Iris pigment epithelial cell (primary cell): ENCODE results near the gene GALNT18.

Source experiments
- DNase-seq: peaks from one replicate; pipeline ENCODE4 v3.0.0-alpha.2; 2011; ENCODE audit warnings: low read depth

The GALNT18 gene

GRCh38 chr11:11624204-11624603, 2.4 kb upstream of the GALNT18 start:
- no peak for DNase-seq

- DNase-seq: no peak
These were observed 967 bp upstream of the GALNT18 start for GRCh38 chr11:11622772-11623171.

- DNase-seq: no peak
These were observed 518 bp upstream of the GALNT18 start for GRCh38 chr11:11622340-11622706.

GRCh38 chr11:11620921-11621572, 758 bp downstream of the GALNT18 start:
- DNase-seq: peak; percentile 9

GRCh38 chr11:11620173-11620920, 1.5 kb downstream of the GALNT18 start:
- DNase-seq: no peak

GRCh38 chr11:11618973-11619435, 2.8 kb downstream of the GALNT18 start:
- DNase-seq: no peak

- no peak for DNase-seq
These were observed 6.7 kb downstream of the GALNT18 start for GRCh38 chr11:11615086-11615485.

GRCh38 chr11:11612439-11612838, 9.4 kb downstream of the GALNT18 start:
- DNase-seq: no peak

GRCh38 chr11:11611381-11611780, 10.4 kb downstream of the GALNT18 start:
- no peak for DNase-seq

- no peak for DNase-seq
These were observed 13.0 kb downstream of the GALNT18 start for GRCh38 chr11:11608783-11609232.

- no peak for DNase-seq
These were observed 14.0 kb downstream of the GALNT18 start for GRCh38 chr11:11607772-11608171.

GRCh38 chr11:11605821-11606450, 15.9 kb downstream of the GALNT18 start:
- DNase-seq: no peak

- no peak for DNase-seq
These were observed 16.6 kb downstream of the GALNT18 start for GRCh38 chr11:11605181-11605580.

GRCh38 chr11:11604370-11604990, 17.3 kb downstream of the GALNT18 start:
- DNase-seq: no peak

GRCh38 chr11:11602011-11602410, 19.8 kb downstream of the GALNT18 start:
- no peak for DNase-seq

- DNase-seq: no peak
These were observed 21.5 kb downstream of the GALNT18 start for GRCh38 chr11:11600288-11600687.

- DNase-seq: no peak
These were observed 23.6 kb downstream of the GALNT18 start for GRCh38 chr11:11598243-11598642.

- DNase-seq: no peak
These were observed 27.6 kb downstream of the GALNT18 start for GRCh38 chr11:11594162-11594561.

- DNase-seq: no peak
These were observed 29.6 kb downstream of the GALNT18 start for GRCh38 chr11:11592146-11592684.

- DNase-seq: no peak
These were observed 32.4 kb downstream of the GALNT18 start for GRCh38 chr11:11589437-11589836.

- no peak for DNase-seq
These were observed 32.9 kb downstream of the GALNT18 start for GRCh38 chr11:11588891-11589290.

- no peak for DNase-seq
These were observed 33.6 kb downstream of the GALNT18 start for GRCh38 chr11:11588243-11588642.
